Psoas muscle (tissue), 8 donors: ENCODE measurements around the gene MTRFR. TPM values are rescaled to one million over a fixed set of nuclear protein-coding genes. Genes with fewer than 3 reads are reported as not detected.
A peak's percentile ranks its signal among the peaks of the same experiment; 100 is the strongest.

Experiments
- ATAC-seq, 4 donors: fragments of 200-7000 bp; cut with Tn5 transposase; one replicate each; pipeline ENCODE4 v1.9.1; 2020; ENCODE audit warnings: moderate library complexity in 3 of 4, mild to moderate bottlenecking in 2 of 4
- DNase-seq, 2 donors: peaks; one replicate each; pipeline ENCODE4 v3.0.0-alpha.2; 2020
- H3K27ac ChIP-seq: fragments of 200-600 bp; one replicate; pipeline ENCODE4 v1.8.0; 2022
- H3K27me3 ChIP-seq, 3 donors: fragments of 200-600 bp in 1 of 3; one replicate each; pipeline versions ENCODE4 v1.6.1 to v1.8.0; 2013 to 2022; ENCODE audit warnings: low read length in 2 of 3, mild to moderate bottlenecking in 2 of 3, moderate library complexity in 1 of 3; ENCODE audit not compliant: insufficient read depth in 3 of 3
- H3K36me3 ChIP-seq, 2 donors: fragments of 200-600 bp in 1 of 2; one replicate each; pipeline versions ENCODE4 v1.6.1 to v1.8.0; 2013 to 2022; ENCODE audit warnings: low read depth in 1 of 2, mild to moderate bottlenecking in 1 of 2, moderate library complexity in 1 of 2; ENCODE audit not compliant: insufficient read depth in 1 of 2
- H3K4me1 ChIP-seq: fragments of 200-600 bp; one replicate; pipeline ENCODE4 v1.8.0; 2022
- H3K4me3 ChIP-seq: fragments of 200-600 bp; one replicate; pipeline ENCODE4 v1.8.0; 2022; ENCODE audit warnings: mild to moderate bottlenecking
- H3K9me3 ChIP-seq: fragments of 200-600 bp; one replicate; pipeline ENCODE4 v1.8.0; 2022
- CTCF ChIP-seq: fragments of 200-600 bp; IDR thresholded peaks from one replicate; pipeline ENCODE4 v1.8.0; 2022; ENCODE audit warnings: antibody characterized with exemption
- WGBS, 3 donors: extraction: QIAGEN DNeasy Blood & Tissue Kit; methylation state at CpG; one replicate each; pipeline versions ENCODE4 v1.1.6 to v1.1.7; 2013; 5-methylcytosine and 5-hydroxymethylcytosine counted together
- intact Hi-C, 2 donors: fragments of 100-400 bp; cut with DNase I; formaldehyde crosslinking; loops; one replicate each; pipeline versions ENCODE4 v1.11.0 to v1.14.2; 2022
- polyA plus RNA-seq, 3 donors: library from polyadenylated mRNA; stranded (reverse); fragments of 200-250 nt; gene quantifications; one replicate each; pipeline ENCODE4 v1.2.3, GENCODE V29; 2013
- total RNA-seq, 4 donors: library from RNA; stranded (reverse); fragmentation: NEBNext Ultra II Directional in 2 of 4; extraction: Animal tissue kit (Norgen Biotek cat#: 25700) in 2 of 4; gene quantifications; one replicate each; pipeline versions ENCODE4 v1.2.1 to v1.2.4, GENCODE V29; 2021 to 2023
- donor health status: healthy with polysubstance abuse.
- donor health status: DM: no; HTN: no; CAD: no; lungs with moderate emphysema.
- donor health status: Bipolar disorder and iron deficiency.
- donor health status: healthy.
- donor health status: DM: yes; HTN: yes; CAD: no.
- donor health status: DM: no; HTN: no; CAD: no.
- donor health status: DM: no; HTN: no; CAD: no.
- donor health status: DM: yes; HTN: yes; CAD: no.

The MTRFR gene
- total and polyA plus RNA-seq, 7 donors = 6.4 to 10.9 (median 8.3) TPM

GRCh38 chr12:123253641-123254459, 20.6 kb downstream of the MTRFR start:
- ATAC-seq = peak; percentile 30 to 62 (median 46)
- no peak overlapping the region for H3K4me3 ChIP-seq
- H3K36me3 ChIP-seq = peaks cover 0 to 53% of the 10 kb centered on the region in 2 donors
- H3K27ac ChIP-seq = peak overlapping the region; percentile 36
- WGBS, 3 donors = 27 to 63% (median 35%) methylated on average over 24 of the region's 24 CpGs
- peaks cover 24% of the 10 kb centered on the region for H3K4me1 ChIP-seq
- intact Hi-C loops = no loop called here
- H3K9me3 ChIP-seq = no peaks in the 10 kb centered on the region
- no peak for TF ChIP-seq CTCF
- no peaks in the 10 kb centered on the region for H3K27me3 ChIP-seq
- no peak for DNase-seq

DNA sequence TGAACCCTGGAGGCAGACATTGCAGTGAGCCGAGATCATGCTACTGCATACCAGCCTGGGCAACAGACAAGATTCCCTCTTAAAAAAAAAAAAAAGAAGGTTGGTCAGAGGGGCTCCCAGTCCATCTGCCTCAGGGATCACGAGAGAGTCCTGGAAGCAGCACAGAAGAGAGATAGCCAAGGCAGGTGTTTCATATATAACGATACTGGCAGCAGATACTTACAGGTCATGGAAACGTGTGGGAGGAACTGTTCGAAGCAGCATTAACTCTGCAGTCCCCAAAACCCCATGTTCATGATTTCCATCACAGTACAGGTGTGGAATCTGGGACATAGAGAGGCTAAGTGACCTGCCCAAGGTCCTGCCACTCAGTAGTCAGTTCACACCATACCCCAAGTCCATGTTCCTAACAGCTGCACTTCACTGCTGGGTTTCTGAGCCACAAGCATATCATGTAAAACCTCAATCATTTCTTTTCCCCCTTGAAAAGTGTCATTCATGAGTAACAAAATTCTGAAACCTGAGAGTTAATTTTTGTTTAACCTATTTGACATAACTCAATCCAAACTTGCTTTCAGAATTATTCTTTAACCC, 21.7 kb downstream of the MTRFR start:
- WGBS, 3 donors = 33 to 42% (median 41%) methylated on average over 5 of the region's 5 CpGs
- Histone ChIP-seq H3K4me3 (no peak overlapping the region), H3K27ac (no peak overlapping the region), H3K36me3 (peaks cover 0 to 62% of the 10 kb centered on the region in 2 donors), H3K27me3 (no peaks in the 10 kb centered on the region), H3K4me1 (peaks cover 24% of the 10 kb centered on the region), H3K9me3 (no peaks in the 10 kb centered on the region)
- no peak for DNase-seq
- no peak for ATAC-seq
- intact Hi-C loops = no loop called here
- no peak for TF ChIP-seq CTCF

DNA sequence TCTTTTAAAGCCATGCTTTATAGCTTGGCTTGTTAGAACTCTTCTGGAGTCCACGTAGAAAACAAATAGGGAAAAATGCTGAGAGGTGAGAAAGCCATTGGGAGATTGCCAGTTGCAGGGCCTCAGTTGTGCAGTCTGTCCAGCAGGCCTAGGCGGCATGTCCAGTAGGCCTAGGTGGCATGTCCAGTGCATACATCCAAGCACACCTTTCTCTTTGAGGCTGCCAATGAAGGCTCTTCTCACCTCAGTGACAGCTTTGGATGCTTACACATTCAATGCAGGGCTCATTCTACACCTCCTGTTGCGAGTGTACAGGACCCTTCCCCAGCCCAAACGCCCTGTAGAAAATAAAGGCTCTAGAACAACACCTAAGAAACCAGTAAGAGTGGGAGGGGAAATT, 25.4 kb downstream of the MTRFR start:
- no peak for DNase-seq
- 67 to 93% (median 71%) methylated on average over 4 of the region's 4 CpGs for WGBS, 3 donors
- no peak for TF ChIP-seq CTCF
- peaks cover 5% of the 10 kb centered on the region for H3K4me1 ChIP-seq
- no peak for ATAC-seq
- H3K36me3 ChIP-seq = peaks cover 0 to 96% of the 10 kb centered on the region in 2 donors
- no peak overlapping the region for H3K4me3 ChIP-seq
- H3K27me3 ChIP-seq = no peaks in the 10 kb centered on the region
- no peaks in the 10 kb centered on the region for H3K9me3 ChIP-seq
- intact Hi-C loops = no loop called here
- no peak overlapping the region for H3K27ac ChIP-seq

DNA sequence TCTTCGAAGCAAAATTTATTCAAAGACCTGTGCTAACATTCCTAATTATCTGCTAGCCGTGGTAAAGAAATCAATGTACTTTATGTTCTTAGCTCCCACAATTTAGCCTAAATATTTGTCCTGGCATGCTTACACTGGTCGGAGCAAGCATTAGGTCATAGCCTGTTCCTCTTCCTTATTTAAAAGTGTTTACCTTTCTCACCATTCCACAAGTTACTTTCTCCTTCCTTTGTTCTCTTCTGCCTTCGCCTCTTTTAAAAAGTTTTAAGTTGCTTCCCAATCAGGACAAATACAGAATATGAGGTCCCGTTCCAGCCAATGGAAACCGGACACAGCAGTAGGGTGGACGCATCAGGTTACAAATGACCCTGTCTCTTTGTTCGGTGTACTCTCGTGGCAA, 26.8 kb downstream of the MTRFR start:
- no peaks in the 10 kb centered on the region for H3K9me3 ChIP-seq
- peaks cover 0 to 95% of the 10 kb centered on the region in 2 donors for H3K36me3 ChIP-seq
- 55 to 80% (median 63%) methylated on average over 9 of the region's 9 CpGs for WGBS, 3 donors
- DNase-seq = no peak
- H3K27ac ChIP-seq = no peak overlapping the region
- H3K4me1 ChIP-seq = no peaks in the 10 kb centered on the region
- TF ChIP-seq CTCF = no peak
- no peaks in the 10 kb centered on the region for H3K27me3 ChIP-seq
- ATAC-seq = no peak
- no peak overlapping the region for H3K4me3 ChIP-seq
- intact Hi-C loops = no loop called here
